GM18502 (cell line): ENCODE measurements around the gene PLCD1.

ENCODE experiments used
- ATAC-seq: cut with Tn5 transposase; IDR thresholded peaks from one replicate; pipeline ENCODE4 v1.9.1; 2021; ENCODE audit warnings: mild to moderate bottlenecking; ENCODE audit not compliant: unreplicated experiment, poor library complexity

Gene PLCD1

GRCh38 chr3:38018296-38019266 lies 10.9 kb downstream of the PLCD1 start:
- ATAC-seq, result no peak

- no peak for ATAC-seq
These were observed 11.8 kb downstream of the PLCD1 start for GRCh38 chr3:38017445-38018295.

- ATAC-seq, result no peak
These were observed 12.5 kb downstream of the PLCD1 start for GRCh38 chr3:38016847-38017444.

DNA sequence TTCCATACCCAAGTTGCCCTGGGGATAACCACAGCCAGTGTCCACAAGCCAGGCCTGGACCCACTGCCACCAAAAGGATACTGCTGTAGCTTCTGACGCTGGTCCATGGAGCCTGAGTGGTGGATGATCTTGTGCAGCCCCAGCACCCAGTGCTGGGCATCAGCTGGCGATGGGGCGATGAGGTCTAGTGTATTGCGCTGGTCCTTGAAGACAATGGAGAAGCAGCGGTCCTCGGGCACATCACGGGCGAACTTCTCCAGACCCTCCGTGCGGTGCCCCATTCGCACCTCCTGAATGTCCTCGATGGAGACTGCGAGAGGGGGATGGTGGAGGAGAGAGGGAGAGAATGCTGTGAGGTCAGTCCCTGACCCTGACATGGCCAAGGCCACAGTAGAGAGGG lies 13.0 kb downstream of the PLCD1 start:
- ATAC-seq, result no peak

DNA sequence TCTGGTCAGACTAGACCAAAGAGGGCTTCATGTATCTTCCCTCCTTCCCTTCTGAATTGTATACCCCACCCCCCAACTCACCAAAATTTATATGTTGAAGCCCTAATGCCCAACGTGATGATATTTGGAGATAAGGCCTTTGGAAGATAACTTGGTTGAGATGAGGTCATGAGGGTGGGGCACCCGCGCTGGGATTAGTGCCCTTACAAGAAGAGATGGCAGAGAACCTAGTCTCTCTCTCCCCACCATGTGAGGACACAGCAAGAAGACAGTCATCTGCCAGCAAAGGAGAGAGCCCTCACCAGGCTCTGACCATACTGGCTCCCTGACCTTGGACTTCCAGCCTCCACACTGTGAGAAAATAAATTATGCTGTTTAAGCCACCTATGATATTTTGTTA lies 13.5 kb downstream of the PLCD1 start:
- no peak for ATAC-seq

- ATAC-seq, result no peak
These were observed 14.0 kb downstream of the PLCD1 start for GRCh38 chr3:38015485-38015884.

- ATAC-seq, result no peak
These were observed 18.3 kb downstream of the PLCD1 start for GRCh38 chr3:38011111-38011510.

- ATAC-seq, result no peak
These were observed 19.4 kb downstream of the PLCD1 start for GRCh38 chr3:38009807-38010591.

GRCh38 chr3:38008971-38009580 lies 20.4 kb downstream of the PLCD1 start:
- ATAC-seq, result no peak

DNA sequence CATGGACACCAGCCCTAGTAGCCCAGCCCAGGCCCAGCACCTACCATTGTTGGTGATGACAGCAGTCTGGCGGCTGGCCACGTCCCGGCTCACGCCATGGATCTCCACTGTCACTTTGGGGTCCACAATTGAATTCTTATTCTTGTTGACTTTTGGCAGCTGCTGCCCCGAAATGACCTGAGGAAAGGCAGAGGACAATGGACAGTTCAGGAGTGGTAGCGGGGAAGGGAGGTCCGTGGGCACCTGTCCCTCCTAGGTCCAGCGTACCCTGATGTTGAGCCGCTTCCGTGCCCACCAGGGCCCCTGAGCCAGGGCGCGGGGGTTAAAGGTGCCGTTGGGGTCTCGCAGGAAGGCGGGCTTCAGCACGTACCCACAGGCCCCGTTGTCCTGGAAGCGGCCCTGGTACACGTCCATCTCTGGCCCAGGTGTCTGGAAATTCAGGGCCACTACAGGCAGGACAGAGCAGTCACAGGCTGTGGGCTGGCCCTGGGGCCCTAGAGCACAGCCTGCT lies 21.2 kb downstream of the PLCD1 start:
- no peak for ATAC-seq

DNA sequence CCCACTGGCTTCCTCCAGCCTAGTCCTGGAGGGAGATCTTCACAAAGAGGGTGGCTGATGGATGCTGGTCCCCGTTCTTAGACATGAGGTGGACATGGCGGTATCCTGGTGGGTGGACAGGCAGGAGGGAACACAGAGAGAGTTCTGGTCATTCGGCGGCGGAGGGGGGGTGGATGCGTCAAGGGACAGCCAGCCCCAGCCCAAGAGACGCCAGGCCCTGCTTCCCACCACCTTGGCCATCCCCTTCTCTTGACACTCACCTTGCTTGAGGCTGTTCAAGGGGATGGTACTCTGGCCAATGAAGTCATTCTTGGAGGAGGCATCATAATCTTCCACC lies 21.7 kb downstream of the PLCD1 start:
- no peak for ATAC-seq

- no peak for ATAC-seq
These were observed 22.9 kb downstream of the PLCD1 start for GRCh38 chr3:38006445-38006995.

DNA sequence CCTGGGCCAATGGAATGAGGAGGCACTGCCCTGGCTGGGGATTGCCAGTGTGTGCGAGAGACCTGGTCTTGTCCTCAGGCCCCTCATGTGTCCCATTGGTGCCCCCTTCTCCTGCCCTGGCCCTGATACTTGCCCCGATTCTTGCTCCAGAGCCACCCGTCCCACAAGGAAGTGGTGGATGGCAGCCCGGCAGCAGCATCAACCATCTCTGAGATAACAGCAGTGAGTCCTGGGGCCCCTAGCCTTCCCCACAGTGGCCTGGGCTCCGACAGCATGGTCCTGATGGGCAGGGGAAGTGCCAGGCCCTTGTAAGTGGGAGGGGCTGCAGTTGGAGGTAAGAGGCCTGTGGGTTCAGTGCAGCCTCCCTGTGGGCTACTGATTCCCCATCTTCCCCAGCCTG lies 23.4 kb downstream of the PLCD1 start:
- no peak for ATAC-seq

DNA sequence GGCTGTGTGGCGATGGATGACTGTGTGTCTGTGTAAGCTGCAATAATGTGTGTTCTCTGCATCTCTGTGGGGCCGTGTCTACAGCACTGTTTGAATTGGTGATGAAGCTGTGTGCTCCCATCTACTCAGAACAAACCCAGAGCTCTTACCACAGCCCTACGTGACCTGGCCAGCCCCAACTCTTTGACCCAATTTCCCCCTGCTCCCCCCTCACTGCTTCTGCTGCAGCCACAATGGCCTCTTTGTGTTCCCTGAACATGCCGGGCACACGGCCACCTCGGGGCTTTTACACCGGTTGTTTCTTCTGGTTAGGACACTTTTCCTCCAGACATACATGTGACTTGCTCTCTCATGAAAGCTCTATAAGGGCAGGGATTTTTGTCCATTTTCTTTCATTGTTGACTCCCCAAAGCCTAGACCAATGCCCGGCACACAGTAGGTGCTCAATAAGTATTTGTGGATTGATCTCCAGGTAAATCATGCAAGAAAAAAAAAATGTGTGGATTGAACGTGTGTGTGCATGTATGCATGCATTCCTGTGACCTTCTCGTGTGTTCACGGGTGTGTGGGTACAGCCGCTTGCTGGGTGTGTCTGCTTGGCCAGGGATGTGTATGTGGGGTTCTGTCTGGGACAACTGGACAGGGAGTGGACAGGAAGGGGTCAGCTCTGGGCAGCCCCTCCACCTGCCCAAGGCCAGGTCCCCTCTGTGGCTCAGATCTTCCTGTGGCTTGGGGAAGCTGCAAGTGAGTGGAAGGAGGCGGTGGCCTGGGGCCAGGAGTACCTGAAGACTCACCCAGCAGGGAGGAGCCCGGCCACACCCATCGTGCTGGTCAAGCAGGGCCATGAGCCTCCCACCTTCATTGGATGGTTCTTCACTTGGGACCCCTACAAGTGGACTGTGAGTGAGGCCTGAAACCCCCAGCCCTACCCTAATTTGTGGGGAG lies 24.1 kb downstream of the PLCD1 start:
- ATAC-seq, result no peak

GRCh38 chr3:38004415-38005075 lies 24.9 kb downstream of the PLCD1 start:
- peak; percentile 57 for ATAC-seq

- ATAC-seq, result no peak
These were observed 25.5 kb downstream of the PLCD1 start for GRCh38 chr3:38003817-38004414.

- ATAC-seq, result no peak
These were observed 26.0 kb downstream of the PLCD1 start for GRCh38 chr3:38003371-38003816.
